ENCODE measurements around the gene TBC1D16.
A peak's percentile ranks its signal among the peaks of the same experiment; 100 is the strongest.

Gene TBC1D16

GRCh38 chr17:79991924-79992648 lies 43.6 kb downstream of the TBC1D16 start:
- DNase-seq (ENCODE audit: low read depth, low spot score): no peak
- H3K4me3 ChIP-seq (ENCODE audit: low read length): peak overlapping the region; percentile 64

DNA sequence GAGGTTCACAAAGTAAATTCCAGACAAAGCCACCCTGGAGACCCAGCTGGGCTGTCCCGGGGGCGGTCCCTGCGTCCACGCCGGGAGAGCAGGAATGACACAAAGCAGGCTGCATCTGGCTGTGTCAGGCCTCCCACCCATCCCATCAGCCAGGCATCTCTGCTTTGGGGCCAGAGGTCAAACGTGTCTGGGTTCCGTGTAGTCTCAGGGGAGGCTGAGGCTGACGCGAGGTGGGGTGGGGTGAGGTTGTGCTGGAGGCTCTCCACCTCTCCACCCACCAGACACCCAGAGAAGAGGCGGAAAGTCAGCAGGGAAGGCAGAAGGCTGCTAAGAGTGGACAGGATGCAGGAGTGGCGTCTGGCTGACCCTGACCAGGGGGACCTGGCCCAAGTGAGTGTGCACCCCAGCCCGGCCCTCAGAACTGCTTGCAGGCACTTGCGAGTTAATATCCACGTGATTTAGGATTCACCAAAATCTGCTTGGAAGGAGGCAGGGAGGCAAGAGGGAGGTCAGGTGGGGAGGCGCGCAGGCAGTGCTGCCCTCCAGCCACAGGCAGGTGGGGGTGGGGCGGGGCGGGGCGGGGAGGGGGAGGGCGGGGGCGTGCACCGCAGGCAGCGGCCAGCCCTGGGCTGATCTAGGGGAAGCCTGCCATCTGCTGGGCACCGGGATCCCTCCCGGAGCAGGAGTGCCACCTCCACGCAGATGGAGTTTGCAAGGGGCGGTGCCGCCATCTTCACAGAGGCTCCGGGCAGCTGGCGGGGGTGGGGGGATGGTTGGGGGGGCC lies 44.3 kb downstream of the TBC1D16 start:
- peak; percentile 84 for DNase-seq (ENCODE audit: low read depth, low spot score)
- H3K4me3 ChIP-seq (ENCODE audit: low read length): peak overlapping the region; percentile 64

GRCh38 chr17:79990704-79991103 lies 45.0 kb downstream of the TBC1D16 start:
- no peak for DNase-seq (ENCODE audit: low read depth, low spot score)

DNA sequence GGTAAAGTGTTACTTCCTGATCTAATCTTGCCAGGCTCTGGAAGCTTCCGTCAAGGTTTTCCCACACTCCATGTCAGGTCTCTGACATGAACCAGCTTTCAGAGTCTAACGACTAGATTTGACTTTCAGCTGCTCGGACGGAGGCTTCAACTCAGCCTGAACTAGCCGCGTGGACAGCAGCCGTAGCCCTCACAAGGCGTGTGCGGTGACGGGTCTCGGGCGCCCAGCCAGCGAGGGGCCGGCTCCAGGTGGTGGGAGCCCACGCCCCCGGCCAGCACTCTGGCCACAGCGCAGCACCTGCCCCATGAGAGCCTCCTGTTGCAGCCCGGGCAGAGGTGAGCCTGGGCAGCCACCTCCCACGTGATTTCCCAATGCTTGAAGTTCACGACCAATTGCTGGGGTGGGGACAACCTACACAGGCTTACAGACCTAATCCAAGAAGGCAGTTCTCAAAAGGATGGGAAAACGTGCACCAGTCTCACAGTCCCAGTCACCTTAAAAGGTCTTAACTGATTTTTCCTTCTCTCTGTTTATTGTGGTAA lies 45.5 kb downstream of the TBC1D16 start:
- H3K4me3 ChIP-seq (ENCODE audit: low read length): no peak overlapping the region
- DNase-seq (ENCODE audit: low read depth, low spot score): no peak

More at GRCh38 chr17:79990704-79991103, 45.0 kb downstream of the TBC1D16 start:
- H3K4me3 ChIP-seq (ENCODE audit: low read length): no peak overlapping the region

GRCh38 chr17:79989106-79989835 lies 46.4 kb downstream of the TBC1D16 start:
- no peak overlapping the region for H3K4me3 ChIP-seq (ENCODE audit: low read length)
- DNase-seq (ENCODE audit: low read depth, low spot score): no peak

- no peak overlapping the region for H3K4me3 ChIP-seq (ENCODE audit: low read length)
- no peak for DNase-seq (ENCODE audit: low read depth, low spot score)
These were observed 47.3 kb downstream of the TBC1D16 start for GRCh38 chr17:79988185-79988971.

GRCh38 chr17:79987935-79988184 lies 47.8 kb downstream of the TBC1D16 start:
- DNase-seq (ENCODE audit: low read depth, low spot score): no peak
- H3K4me3 ChIP-seq (ENCODE audit: low read length): no peak overlapping the region

GRCh38 chr17:79987187-79987934 lies 48.3 kb downstream of the TBC1D16 start:
- H3K4me3 ChIP-seq (ENCODE audit: low read length): no peak overlapping the region
- no peak for DNase-seq (ENCODE audit: low read depth, low spot score)

DNA sequence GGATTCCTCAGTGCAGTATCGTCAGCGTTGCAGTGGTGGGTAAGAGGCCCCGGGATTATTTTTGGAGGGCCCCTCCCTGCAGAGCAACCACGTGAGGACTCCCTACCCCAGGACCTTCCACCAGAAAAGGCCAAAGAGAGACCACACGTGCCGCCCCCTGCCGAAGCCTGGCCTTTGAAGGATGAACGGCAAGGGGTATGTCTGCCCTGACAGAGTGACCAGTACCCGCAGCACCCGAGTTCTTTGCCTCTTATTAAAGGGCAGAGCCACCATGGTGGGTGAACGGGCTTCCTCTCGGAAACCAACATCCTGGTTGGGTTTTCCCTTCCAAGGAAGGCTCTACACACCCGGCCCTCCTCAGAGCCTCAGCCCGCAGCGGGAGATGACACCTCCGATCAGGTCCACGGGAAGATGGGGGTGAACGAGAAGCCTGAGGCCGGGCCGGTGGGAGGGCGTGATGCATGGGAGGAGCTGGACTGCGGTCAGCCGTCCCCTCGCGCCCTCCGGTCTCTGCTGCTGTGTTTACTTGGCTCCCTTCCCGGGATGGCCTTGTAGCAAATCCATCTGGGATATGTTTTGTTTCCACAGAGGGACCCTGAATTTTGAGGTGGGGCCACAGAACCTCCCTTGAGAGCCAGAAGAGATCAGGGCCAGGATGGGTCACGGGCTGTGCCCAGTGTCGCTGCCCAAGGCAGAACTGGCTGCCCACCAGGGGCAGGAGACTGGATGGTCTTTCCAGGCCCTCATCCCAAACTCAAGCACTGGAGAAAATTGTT lies 49.1 kb downstream of the TBC1D16 start:
- no peak overlapping the region for H3K4me3 ChIP-seq (ENCODE audit: low read length)
- DNase-seq (ENCODE audit: low read depth, low spot score): no peak

DNA sequence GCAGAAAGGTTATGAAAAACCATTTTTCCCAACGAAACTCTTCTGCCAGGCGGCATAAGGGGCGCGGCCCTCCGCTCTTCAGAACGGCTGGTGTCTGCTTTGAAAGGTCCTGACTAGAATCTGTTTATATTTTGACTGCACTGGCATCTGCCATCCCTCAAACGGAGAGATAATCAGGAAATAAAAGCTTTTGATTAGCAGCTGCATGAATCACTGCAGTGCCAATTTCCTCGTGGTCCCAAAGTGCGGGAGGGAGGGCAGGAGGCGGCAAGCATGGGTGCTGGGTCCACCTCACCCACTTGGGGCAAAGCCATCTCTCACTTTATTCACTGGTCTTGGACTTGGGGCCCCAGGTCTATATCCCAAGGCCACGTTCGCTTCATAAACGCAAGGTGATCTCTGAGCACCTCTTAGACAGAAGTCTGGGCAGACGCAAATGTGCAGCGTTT lies 49.7 kb downstream of the TBC1D16 start:
- DNase-seq (ENCODE audit: low read depth, low spot score): no peak
- H3K4me3 ChIP-seq (ENCODE audit: low read length): no peak overlapping the region

GRCh38 chr17:79985361-79985942 lies 50.2 kb downstream of the TBC1D16 start:
- no peak for DNase-seq (ENCODE audit: low read depth, low spot score)
- no peak overlapping the region for H3K4me3 ChIP-seq (ENCODE audit: low read length)

- DNase-seq (ENCODE audit: low read depth, low spot score): no peak
- no peak overlapping the region for H3K4me3 ChIP-seq (ENCODE audit: low read length)
These were observed 50.8 kb downstream of the TBC1D16 start for GRCh38 chr17:79984877-79985276.

- DNase-seq (ENCODE audit: low read depth, low spot score): no peak
These were observed 51.4 kb downstream of the TBC1D16 start for GRCh38 chr17:79984045-79984840.

DNA sequence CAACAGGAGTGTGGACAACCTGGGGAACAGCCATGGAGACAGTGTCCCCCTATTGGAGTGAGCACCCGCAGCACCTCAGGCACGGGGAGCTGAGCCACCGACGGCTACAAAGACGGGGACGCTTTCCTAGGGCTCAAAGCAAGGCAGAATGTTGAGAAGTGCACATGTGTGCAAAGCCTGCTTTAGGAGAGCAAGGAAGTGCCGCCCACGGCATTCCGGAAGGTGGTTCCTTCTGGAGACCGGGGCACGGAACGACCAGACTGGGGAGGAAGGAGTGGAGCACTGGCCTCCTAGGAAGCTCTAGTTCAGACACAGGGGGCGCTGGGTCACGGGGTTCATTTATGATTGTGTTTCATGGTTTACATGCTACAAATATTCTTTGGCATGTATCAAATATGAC lies 52.2 kb downstream of the TBC1D16 start:
- no peak for DNase-seq (ENCODE audit: low read depth, low spot score)
- no peak overlapping the region for H3K4me3 ChIP-seq (ENCODE audit: low read length)

More at GRCh38 chr17:79984045-79984840, 51.4 kb downstream of the TBC1D16 start:
- no peak overlapping the region for H3K4me3 ChIP-seq (ENCODE audit: low read length)

DNA sequence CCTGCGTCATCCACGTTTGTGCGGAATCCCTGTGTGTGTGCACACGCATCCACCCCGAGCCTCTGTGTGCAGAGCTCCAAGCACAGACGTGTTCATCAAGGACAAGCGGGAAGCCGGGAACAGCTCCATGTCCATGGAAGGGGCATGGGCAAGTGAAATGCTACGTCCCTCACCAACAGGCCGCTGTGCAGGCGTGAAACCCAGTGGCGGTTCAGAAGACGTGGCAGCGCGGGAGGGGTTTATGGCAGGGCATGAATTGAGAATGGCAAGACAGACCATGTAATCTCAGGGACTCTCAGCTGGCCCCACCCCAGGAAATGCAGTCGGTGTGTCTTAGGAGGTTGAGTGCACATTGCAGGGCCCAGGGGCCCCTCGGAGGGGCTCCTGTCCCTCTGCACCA lies 52.7 kb downstream of the TBC1D16 start:
- DNase-seq (ENCODE audit: low read depth, low spot score): no peak
- H3K4me3 ChIP-seq (ENCODE audit: low read length): no peak overlapping the region

DNA sequence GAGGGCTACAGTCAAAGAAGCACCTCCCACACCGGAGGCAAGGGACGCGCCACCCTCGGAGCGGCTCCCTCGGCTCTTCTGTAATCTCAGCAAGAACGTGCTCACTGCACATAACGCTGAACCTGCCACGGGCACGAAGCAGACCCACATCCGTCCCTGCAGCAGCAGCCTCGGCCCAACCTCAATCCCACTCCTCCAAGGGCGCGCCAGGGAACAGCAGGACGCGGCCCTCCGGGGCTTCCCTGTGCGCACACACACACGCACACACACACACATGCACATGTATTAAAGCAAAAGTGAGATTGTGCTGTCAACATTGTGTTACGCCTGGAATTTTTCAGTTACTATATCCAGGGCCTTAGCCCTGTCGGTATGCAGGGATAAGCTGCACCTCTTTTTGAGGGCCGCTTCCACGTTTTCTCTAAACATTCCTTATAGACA lies 54.0 kb downstream of the TBC1D16 start:
- H3K4me3 ChIP-seq (ENCODE audit: low read length): no peak overlapping the region
- no peak for DNase-seq (ENCODE audit: low read depth, low spot score)

- DNase-seq (ENCODE audit: low read depth, low spot score): no peak
These were observed 54.6 kb downstream of the TBC1D16 start for GRCh38 chr17:79981090-79981489.

More at GRCh38 chr17:79981090-79981489, 54.6 kb downstream of the TBC1D16 start:
- no peak overlapping the region for H3K4me3 ChIP-seq (ENCODE audit: low read length)

All from Jurkat, Clone E6-1 (cell line).